GM23338 (cell line): ENCODE results near the gene BCL2.

Experiments
- EZH2phosphoT487 ChIP-seq: fragments of 200-600 bp; sonication (generic); IDR thresholded peaks from one replicate; pipeline ENCODE4 v1.8.1; 2018; ENCODE audit warnings: antibody characterized with exemption; ENCODE audit not compliant: unreplicated experiment
- POLR2AphosphoS5 ChIP-seq: IDR thresholded peaks from 2 replicates; pipeline ENCODE4 v1.6.1; 2016; ENCODE audit warnings: antibody characterized with exemption, low read depth
- REST ChIP-seq: IDR thresholded peaks from one replicate; pipeline ENCODE4 v1.6.1; 2018; ENCODE audit warnings: antibody characterized with exemption; ENCODE audit not compliant: unreplicated experiment
- TF ChIP-seq, protein P1 (sequence below), 2 experiments: fragments of 200-600 bp in 1 of 2; sonication (generic) in 1 of 2; conservative IDR thresholded peaks; 2 replicates each; pipeline versions ENCODE4 v1.5.1 to v1.6.1; 2016 to 2017; ENCODE audit warnings: antibody characterized with exemption in 2 of 2, low read depth in 2 of 2, mild to moderate bottlenecking in 2 of 2, moderate library complexity in 1 of 2

- TF ChIP-seq, protein P1, sequence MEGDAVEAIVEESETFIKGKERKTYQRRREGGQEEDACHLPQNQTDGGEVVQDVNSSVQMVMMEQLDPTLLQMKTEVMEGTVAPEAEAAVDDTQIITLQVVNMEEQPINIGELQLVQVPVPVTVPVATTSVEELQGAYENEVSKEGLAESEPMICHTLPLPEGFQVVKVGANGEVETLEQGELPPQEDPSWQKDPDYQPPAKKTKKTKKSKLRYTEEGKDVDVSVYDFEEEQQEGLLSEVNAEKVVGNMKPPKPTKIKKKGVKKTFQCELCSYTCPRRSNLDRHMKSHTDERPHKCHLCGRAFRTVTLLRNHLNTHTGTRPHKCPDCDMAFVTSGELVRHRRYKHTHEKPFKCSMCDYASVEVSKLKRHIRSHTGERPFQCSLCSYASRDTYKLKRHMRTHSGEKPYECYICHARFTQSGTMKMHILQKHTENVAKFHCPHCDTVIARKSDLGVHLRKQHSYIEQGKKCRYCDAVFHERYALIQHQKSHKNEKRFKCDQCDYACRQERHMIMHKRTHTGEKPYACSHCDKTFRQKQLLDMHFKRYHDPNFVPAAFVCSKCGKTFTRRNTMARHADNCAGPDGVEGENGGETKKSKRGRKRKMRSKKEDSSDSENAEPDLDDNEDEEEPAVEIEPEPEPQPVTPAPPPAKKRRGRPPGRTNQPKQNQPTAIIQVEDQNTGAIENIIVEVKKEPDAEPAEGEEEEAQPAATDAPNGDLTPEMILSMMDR (conservative IDR thresholded peaks at IDR 0.05; ENCODE audit: low read depth in 2 of 2) = no peak
- TF ChIP-seq POLR2AphosphoS5 (no peak), EZH2phosphoT487 (no peak), REST (no peak)
Observed at GRCh38 chr18:63290166-63290820, 29.3 kb downstream of the BCL2 start.
